H1 (cell line): ENCODE measurements around the gene RNFT2. TPM values are rescaled to one million over a fixed set of nuclear protein-coding genes. Genes with fewer than 3 reads are reported as not detected.

ENCODE experiments used
- CTCF ChIA-PET: fragments of 300-600 bp; sonication (Branson Sonifier 250); formaldehyde crosslinking; loops from one replicate; lab custom pipeline; 2021; ENCODE audit not compliant: partially characterized antibody; lab: Charles Lee
- POLR2A ChIA-PET: fragments of 300-600 bp; sonication (Branson Sonifier 250); formaldehyde crosslinking; loops from one replicate; lab custom pipeline; 2021; ENCODE audit warnings: inconsistent platforms; ENCODE audit not compliant: partially characterized antibody; lab: Charles Lee
- DNase-seq, 2 experiments: peaks; one replicate each; pipeline versions ENCODE4 v3.0.0 to v3.0.0-alpha.2; 2010 to 2022; ENCODE audit warnings: low spot score in 2 of 2, low read depth in 1 of 2, mixed read lengths in 1 of 2
- FAIRE-seq: peaks from 2 replicates; lab custom pipeline; 2011; peaks lifted over from hg19 to GRCh38; lab: Jason Lieb, UNC
- H2AFZ ChIP-seq: 2 replicates; pipeline ENCODE4 v1.8.1; 2012; ENCODE audit warnings: low read length, inconsistent platforms
- H2AK5ac ChIP-seq: 2 replicates; pipeline ENCODE4 v1.6.1; 2013; ENCODE audit warnings: low read depth, low read length
- H2BK120ac ChIP-seq: replicated peaks from 2 replicates; pipeline ENCODE3; 2013; ENCODE audit warnings: low read depth, low read length, inconsistent platforms
- H2BK12ac ChIP-seq: 2 replicates; pipeline ENCODE4 v1.6.1; 2013; ENCODE audit warnings: low read depth, low read length
- H2BK15ac ChIP-seq: 2 replicates; pipeline ENCODE4 v1.6.1; 2013; ENCODE audit warnings: low read length
- H2BK20ac ChIP-seq: 2 replicates; pipeline ENCODE4 v1.6.1; 2013; ENCODE audit warnings: low read length
- H2BK5ac ChIP-seq: 2 replicates; pipeline ENCODE4 v1.6.1; 2013; ENCODE audit warnings: low read depth, low read length
- H3K14ac ChIP-seq: 2 replicates; pipeline ENCODE4 v1.6.1; 2013; ENCODE audit warnings: inconsistent platforms; ENCODE audit not compliant: insufficient read length
- H3K18ac ChIP-seq: 2 replicates; pipeline ENCODE4 v1.6.1; 2013; ENCODE audit warnings: low read length; ENCODE audit errors: extremely low read depth
- H3K23ac ChIP-seq: 2 replicates; pipeline ENCODE4 v1.6.1; 2013; ENCODE audit warnings: inconsistent platforms; ENCODE audit not compliant: insufficient read length
- H3K23me2 ChIP-seq: 2 replicates; pipeline ENCODE4 v1.6.1; 2013; ENCODE audit warnings: low read depth, low read length
- H3K27ac ChIP-seq: 2 replicates; pipeline ENCODE4 v1.6.1; 2011; ENCODE audit warnings: low read depth, low read length, inconsistent platforms
- H3K27me3 ChIP-seq, 4 experiments: replicated peaks in 1 of 4; 1 replicate in 1 of 4; 2 replicates in 3 of 4; pipeline versions ENCODE4 v1.6.1 to v1.8.1; 2011 to 2013; ENCODE audit warnings: low read length in 3 of 4, mild to moderate bottlenecking in 3 of 4, inconsistent platforms in 2 of 4, mixed read lengths in 2 of 4, moderate library complexity in 1 of 4; ENCODE audit not compliant: control insufficient read depth in 3 of 4, insufficient read depth in 3 of 4; ENCODE audit errors: extremely low read depth in 1 of 4
- H3K36me3 ChIP-seq, 4 experiments: 2 replicates each; pipeline versions ENCODE4 v1.6.1 to v1.8.1; 2011 to 2013; ENCODE audit warnings: mild to moderate bottlenecking in 4 of 4, low read length in 3 of 4, moderate library complexity in 2 of 4, control low read depth in 1 of 4, inconsistent platforms in 1 of 4; ENCODE audit not compliant: insufficient read depth in 4 of 4, control insufficient read depth in 2 of 4
- H3K4ac ChIP-seq: replicated peaks from 2 replicates; pipeline ENCODE3; 2013; ENCODE audit warnings: low read length, low read depth, mixed read lengths, inconsistent platforms; ENCODE audit not compliant: insufficient read length
- H3K4me1 ChIP-seq, 4 experiments: replicated peaks in 1 of 4; 1 replicate in 1 of 4; 2 replicates in 3 of 4; pipeline versions ENCODE4 v1.6.1 to v1.8.1; 2011 to 2013; ENCODE audit warnings: low read length in 3 of 4, inconsistent platforms in 2 of 4, mixed read lengths in 1 of 4; ENCODE audit not compliant: insufficient read depth in 4 of 4, control insufficient read depth in 3 of 4
- H3K4me2 ChIP-seq, 2 experiments: 2 replicates each; pipeline versions ENCODE4 v1.6.1 to v1.8.1; 2011 to 2013; ENCODE audit warnings: low read depth in 2 of 2, low read length in 2 of 2, control low read depth in 1 of 2, inconsistent platforms in 1 of 2, mild to moderate bottlenecking in 1 of 2; ENCODE audit not compliant: insufficient read depth in 1 of 2
- H3K4me3 ChIP-seq, 4 experiments: fragments of 200-600, 300-600 bp in 1 of 4; sonication (generic), shearing (Covaris generic), sonication (Bioruptor Twin) in 1 of 4; 2 replicates each; pipeline versions ENCODE4 v1.5.1 to v1.8.1; 2011 to 2016; ENCODE audit warnings: low read length in 4 of 4, low read depth in 3 of 4, control low read depth in 2 of 4, inconsistent platforms in 2 of 4, mild to moderate bottlenecking in 2 of 4, mixed read lengths in 1 of 4, moderate library complexity in 1 of 4; ENCODE audit not compliant: insufficient read depth in 2 of 4; ENCODE audit errors: extremely low read depth in 1 of 4
- H3K56ac ChIP-seq: replicated peaks from 2 replicates; pipeline ENCODE3; 2013; ENCODE audit warnings: low read depth, mild to moderate bottlenecking, mixed read lengths, low read length, inconsistent platforms; ENCODE audit not compliant: insufficient read length
- H3K79me1 ChIP-seq: 2 replicates; pipeline ENCODE4 v1.6.1; 2013; ENCODE audit warnings: low read depth, low read length, control low read depth
- H3K79me2 ChIP-seq, 2 experiments: 2 replicates each; pipeline versions ENCODE4 v1.6.1 to v1.8.1; 2012 to 2013; ENCODE audit warnings: low read length in 2 of 2, mild to moderate bottlenecking in 2 of 2, inconsistent platforms in 1 of 2; ENCODE audit not compliant: insufficient read depth in 2 of 2, control insufficient read depth in 1 of 2
- H3K9ac ChIP-seq, 4 experiments: replicated peaks in 1 of 4; 1 replicate in 1 of 4; 2 replicates in 3 of 4; pipeline versions ENCODE4 v1.6.1 to v1.8.1; 2011 to 2013; ENCODE audit warnings: low read depth in 3 of 4, low read length in 3 of 4, control low read depth in 2 of 4, mild to moderate bottlenecking in 2 of 4, moderate library complexity in 2 of 4, inconsistent platforms in 1 of 4; ENCODE audit errors: extremely low read depth in 1 of 4
- H3K9me3 ChIP-seq, 2 experiments: 2 replicates each; pipeline versions ENCODE4 v1.6.1 to v1.8.1; 2012 to 2013; ENCODE audit warnings: mild to moderate bottlenecking in 2 of 2, moderate library complexity in 2 of 2, control low read depth in 1 of 2, inconsistent platforms in 1 of 2, low read depth in 1 of 2, low read length in 1 of 2, mixed read lengths in 1 of 2; ENCODE audit not compliant: insufficient read depth in 2 of 2
- H4K20me1 ChIP-seq, 2 experiments: replicated peaks in 1 of 2; 2 replicates each; pipeline versions ENCODE3 to v1.8.1; 2011 to 2013; ENCODE audit warnings: inconsistent platforms in 2 of 2, low read length in 2 of 2, mild to moderate bottlenecking in 1 of 2; ENCODE audit not compliant: insufficient read depth in 2 of 2, control insufficient read depth in 1 of 2
- H4K5ac ChIP-seq: 2 replicates; pipeline ENCODE4 v1.6.1; 2013; ENCODE audit warnings: low read length, low read depth, mixed read lengths, inconsistent platforms; ENCODE audit not compliant: insufficient read length
- H4K8ac ChIP-seq: 2 replicates; pipeline ENCODE4 v1.8.0; 2013; ENCODE audit warnings: mild to moderate bottlenecking, moderate library complexity, low read length, inconsistent platforms; ENCODE audit not compliant: insufficient read depth; ENCODE audit errors: extremely low read depth
- H4K91ac ChIP-seq: replicated peaks from 2 replicates; pipeline ENCODE3; 2013; ENCODE audit warnings: low read length, mixed read lengths, inconsistent platforms; ENCODE audit not compliant: insufficient read length
- BACH1 ChIP-seq: IDR thresholded peaks from 2 replicates; pipeline ENCODE4 v1.6.1; 2012; ENCODE audit warnings: low read length, improper control_type of control experiment
- BCL11A ChIP-seq, 2 experiments: IDR thresholded peaks; one replicate each; pipeline ENCODE4 v1.6.1; 2011; ENCODE audit warnings: low read depth in 2 of 2, low read length in 2 of 2, mild to moderate bottlenecking in 2 of 2
- CHD2 ChIP-seq: IDR thresholded peaks from 2 replicates; pipeline ENCODE4 v1.6.1; 2012; ENCODE audit warnings: low read length, improper control_type of control experiment
- EP300 ChIP-seq, 2 experiments: IDR thresholded peaks; 1 replicate in 1 of 2; 2 replicates in 1 of 2; pipeline ENCODE4 v1.6.1; 2011 to 2012; ENCODE audit warnings: low read depth in 2 of 2, low read length in 2 of 2, mild to moderate bottlenecking in 2 of 2, borderline replicate concordance in 1 of 2, inconsistent platforms in 1 of 2, moderate library complexity in 1 of 2
- HDAC6 ChIP-seq: IDR thresholded peaks from one replicate; pipeline ENCODE4 v1.7.1; 2012; ENCODE audit warnings: low read depth, mild to moderate bottlenecking, inconsistent platforms, low read length, moderate library complexity
- JUND ChIP-seq: IDR thresholded peaks from 2 replicates; pipeline ENCODE4 v1.6.1; 2011; ENCODE audit warnings: mild to moderate bottlenecking, improper control_type of control experiment, low read length
- KDM1A ChIP-seq: fragments of 200-600, 300-600 bp; sonication (generic); IDR thresholded peaks from 2 replicates; pipeline ENCODE4 v1.7.1; 2016; ENCODE audit warnings: mild to moderate bottlenecking, low read length, borderline replicate concordance
- POLR2A ChIP-seq, 2 experiments: IDR thresholded peaks; 1 replicate in 1 of 2; 2 replicates in 1 of 2; pipeline ENCODE4 v1.6.1; 2011; ENCODE audit warnings: low read depth in 2 of 2, low read length in 2 of 2, mild to moderate bottlenecking in 2 of 2; ENCODE audit errors: control extremely low read depth in 1 of 2
- RNF2 ChIP-seq: fragments of 200-900, 300-1000 bp; sonication (generic); IDR thresholded peaks from 2 replicates; pipeline ENCODE4 v1.7.1; 2016; ENCODE audit warnings: borderline replicate concordance, low read depth, mild to moderate bottlenecking, antibody characterized with exemption, low read length; ENCODE audit not compliant: poor library complexity, severe bottlenecking; ENCODE audit errors: missing control alignments
- SIRT6 ChIP-seq: IDR thresholded peaks from one replicate; pipeline ENCODE4 v1.7.1; 2012; ENCODE audit warnings: low read length, inconsistent platforms
- TAF7 ChIP-seq: optimal IDR thresholded peaks from 2 replicates; pipeline ENCODE3; 2011; ENCODE audit warnings: low read depth, mild to moderate bottlenecking, inconsistent platforms, low read length, moderate library complexity, borderline replicate concordance
- TBP ChIP-seq: IDR thresholded peaks from 2 replicates; pipeline ENCODE4 v1.6.1; 2011; ENCODE audit warnings: low read depth, low read length, improper control_type of control experiment
- TCF12 ChIP-seq: IDR thresholded peaks from 2 replicates; pipeline ENCODE4 v1.6.1; 2011; ENCODE audit warnings: low read depth, mild to moderate bottlenecking, low read length
- WGBS, 2 experiments: shearing (Covaris generic) in 1 of 2; methylation state at CpG; one replicate each; pipeline versions ENCODE4 v1.1.6 to v1.1.7; 2013 to 2015; ENCODE audit warnings: low lambda C conversion rate in 2 of 2, mixed read lengths in 2 of 2, inconsistent platforms in 1 of 2, low coverage in 1 of 2, missing lambda C conversion rate in 1 of 2; ENCODE audit not compliant: insufficient replicate concordance in 2 of 2, insufficient coverage in 1 of 2, insufficient read length in 1 of 2; ENCODE audit errors: extremely low coverage in 1 of 2, missing lambda C conversion rate in 1 of 2; 5-methylcytosine and 5-hydroxymethylcytosine counted together
- polyA plus RNA-seq, 7 experiments: library from polyadenylated mRNA; depleted of rRNA in 3 of 7; stranded (reverse) in 5 of 7; unstranded in 2 of 7; fragments of >200 nt in 5 of 7; fragments of 200-250 nt in 2 of 7; gene quantifications; 1 replicate in 5 of 7; 2 replicates in 1 of 7; 4 replicates in 1 of 7; pipeline versions ENCODE4 v1.2.1 to v1.2.3, GENCODE V29; 2011 to 2013; ENCODE audit warnings: missing spikeins in 2 of 7, mixed read lengths in 2 of 7
- total RNA-seq: library from RNA; stranded (reverse); fragmentation: NEBNext Ultra II Directional; extraction: Animal tissue kit (Norgen Biotek cat#: 25700); gene quantifications from 2 replicates; pipeline ENCODE4 v1.2.1, GENCODE V29; 2021
- TF ChIP-seq, protein P1 (sequence below): IDR thresholded peaks from 2 replicates; pipeline ENCODE4 v1.6.1; 2012; ENCODE audit warnings: inconsistent platforms

The RNFT2 gene
- total and polyA plus RNA-seq, 2 of the 8 experiments (the other 6 are each of a cell fraction or from before 2014, with no cell fraction given), result 14.2 to 33.1 TPM

DNA sequence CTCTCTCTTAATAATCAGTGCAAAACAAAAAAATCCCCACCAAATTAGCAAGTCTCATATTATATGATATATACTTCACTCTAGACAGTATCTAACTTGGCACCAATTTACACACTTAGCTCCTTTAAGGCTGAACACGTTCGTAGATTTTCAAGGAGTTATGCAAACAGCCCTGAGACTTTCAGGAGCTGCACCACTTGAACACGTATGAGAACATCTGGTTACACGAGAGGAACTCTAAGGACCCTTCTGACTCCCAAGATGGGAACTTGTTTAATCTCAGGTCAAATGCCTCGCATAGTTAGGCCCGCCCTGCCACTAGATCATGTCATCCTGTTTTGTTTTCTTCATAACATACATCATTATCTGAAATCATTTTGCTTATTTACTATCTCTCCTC, 10.2 kb upstream of the RNFT2 start:
- Histone ChIP-seq H3K9ac (no peak overlapping the region), H2BK120ac (no peak overlapping the region), H3K4me1 (peaks cover 0 to 3% (median under 1%) of the 10 kb centered on the region in 4 experiments; a peak in 4 of 7 replicates), H4K20me1 (peaks cover 3 to 6% of the 10 kb centered on the region in 2 experiments), H2BK5ac (no peak overlapping the region), H3K4ac (no peak overlapping the region), H3K23me2 (no peaks in the 10 kb centered on the region), H3K27ac (no peak overlapping the region), H3K18ac (no peak overlapping the region), H2AFZ (no peak overlapping the region), H3K27me3 (no peaks in the 10 kb centered on the region), H3K79me1 (peaks cover 13% of the 10 kb centered on the region; the same call in 1 of the 2 replicates), H3K4me3 (no peak overlapping the region), H2BK12ac (no peak overlapping the region), H3K36me3 (peaks cover 0 to 4% (median 0%) of the 10 kb centered on the region in 4 experiments; a peak in 2 of 8 replicates), H2BK20ac (no peak overlapping the region), H3K56ac (no peak overlapping the region), H4K8ac (no peak overlapping the region), H3K23ac (no peak overlapping the region), H2AK5ac (no peak overlapping the region), H4K5ac (no peak overlapping the region), H3K79me2 (peaks cover 0 to 55% of the 10 kb centered on the region in 2 experiments; a peak in 2 of 4 replicates), H4K91ac (no peak overlapping the region), H3K4me2 (no peak overlapping the region; a peak in 1 of 4 replicates), H3K9me3 (no peaks in the 10 kb centered on the region), H3K14ac (no peak overlapping the region), H2BK15ac (no peak overlapping the region)
- CTCF ChIA-PET, result interaction anchor here (0.6 to 1.4 kb wide), 7 partner anchors 19 to 393 kb away, joined by 3 to 7 read pairs (median 3); no protein-coding TSS in a partner anchor
- no peak for DNase-seq
- POLR2A ChIA-PET, result no interaction called here
- WGBS, 2 experiments, result 84% methylated on average over 6 of the region's 6 CpGs; no CpG with 5 or more reads in 1 of the 2 experiments
- FAIRE-seq, result no peak
- no peak for TF ChIP-seq POLR2A (IDR thresholded peaks at IDR 0.05; ENCODE audit: control extremely low read depth in 1 of 2, low read depth in 2 of 2, low read length in 2 of 2)
- TF ChIP-seq, protein P1, sequence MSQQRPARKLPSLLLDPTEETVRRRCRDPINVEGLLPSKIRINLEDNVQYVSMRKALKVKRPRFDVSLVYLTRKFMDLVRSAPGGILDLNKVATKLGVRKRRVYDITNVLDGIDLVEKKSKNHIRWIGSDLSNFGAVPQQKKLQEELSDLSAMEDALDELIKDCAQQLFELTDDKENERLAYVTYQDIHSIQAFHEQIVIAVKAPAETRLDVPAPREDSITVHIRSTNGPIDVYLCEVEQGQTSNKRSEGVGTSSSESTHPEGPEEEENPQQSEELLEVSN, result no peak
- no peak for TF ChIP-seq TBP
- no peak for TF ChIP-seq BCL11A (IDR thresholded peaks at IDR 0.05; ENCODE audit: low read depth in 2 of 2, low read length in 2 of 2)
- TF ChIP-seq TAF7, result no peak
- no peak for TF ChIP-seq TCF12
- no peak for TF ChIP-seq CHD2
- no peak for TF ChIP-seq KDM1A
- TF ChIP-seq JUND, result no peak
- TF ChIP-seq BACH1, result no peak
- TF ChIP-seq EP300 (IDR thresholded peaks at IDR 0.05; ENCODE audit: borderline replicate concordance in 1 of 2, low read depth in 2 of 2, low read length in 2 of 2), result no peak
- TF ChIP-seq RNF2, result no peak
- no peak for TF ChIP-seq SIRT6
- no peak for TF ChIP-seq HDAC6
